OCI-LY7 (cell line): ENCODE results near the gene CNTN5.

Experiments used
- EZH2phosphoT487 ChIP-seq: fragments of 200-600 bp; sonication (generic); IDR thresholded peaks from 2 replicates; pipeline ENCODE4 v1.6.1; 2018; ENCODE audit warnings: low read depth, borderline replicate concordance, mild to moderate bottlenecking, mixed run types, antibody characterized with exemption, low read length, moderate library complexity, mixed read lengths
- TF ChIP-seq, protein P1 (sequence below): fragments of 200-600 bp; sonication (generic); conservative IDR thresholded peaks from 2 replicates; pipeline ENCODE4 v1.5.1; 2014; ENCODE audit warnings: mild to moderate bottlenecking, antibody characterized with exemption, low read length, moderate library complexity, mixed read lengths

DNA sequence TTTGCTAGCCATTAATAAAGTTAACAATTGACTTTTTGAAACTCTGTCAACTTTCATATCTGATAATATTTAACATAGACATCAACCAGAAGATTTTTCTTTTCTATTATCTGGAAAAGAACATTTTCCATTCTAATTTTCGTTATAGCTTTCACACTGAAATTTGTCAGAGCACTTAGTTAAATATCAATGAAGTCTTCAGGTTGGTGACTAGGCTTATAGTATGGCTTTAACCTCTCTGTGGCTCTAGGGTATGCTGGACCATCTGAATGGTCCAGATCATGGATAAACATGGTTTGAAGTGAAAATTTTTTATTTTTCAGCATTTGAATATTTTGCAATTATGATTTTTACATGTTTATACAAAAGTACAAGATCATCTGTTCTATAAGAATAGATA lies 548.1 kb downstream of the CNTN5 start:
- TF ChIP-seq, protein P1, sequence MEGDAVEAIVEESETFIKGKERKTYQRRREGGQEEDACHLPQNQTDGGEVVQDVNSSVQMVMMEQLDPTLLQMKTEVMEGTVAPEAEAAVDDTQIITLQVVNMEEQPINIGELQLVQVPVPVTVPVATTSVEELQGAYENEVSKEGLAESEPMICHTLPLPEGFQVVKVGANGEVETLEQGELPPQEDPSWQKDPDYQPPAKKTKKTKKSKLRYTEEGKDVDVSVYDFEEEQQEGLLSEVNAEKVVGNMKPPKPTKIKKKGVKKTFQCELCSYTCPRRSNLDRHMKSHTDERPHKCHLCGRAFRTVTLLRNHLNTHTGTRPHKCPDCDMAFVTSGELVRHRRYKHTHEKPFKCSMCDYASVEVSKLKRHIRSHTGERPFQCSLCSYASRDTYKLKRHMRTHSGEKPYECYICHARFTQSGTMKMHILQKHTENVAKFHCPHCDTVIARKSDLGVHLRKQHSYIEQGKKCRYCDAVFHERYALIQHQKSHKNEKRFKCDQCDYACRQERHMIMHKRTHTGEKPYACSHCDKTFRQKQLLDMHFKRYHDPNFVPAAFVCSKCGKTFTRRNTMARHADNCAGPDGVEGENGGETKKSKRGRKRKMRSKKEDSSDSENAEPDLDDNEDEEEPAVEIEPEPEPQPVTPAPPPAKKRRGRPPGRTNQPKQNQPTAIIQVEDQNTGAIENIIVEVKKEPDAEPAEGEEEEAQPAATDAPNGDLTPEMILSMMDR, result no peak
- no peak for TF ChIP-seq EZH2phosphoT487
